Stimulated activated CD8-positive, alpha-beta memory T cell treated with anti-CD3 and anti-CD28 coated beads, Interleukin-15, amount 100 ng/mL, for 1 hour (primary cell): ENCODE results near the gene FILIP1.
A peak's percentile ranks its signal among the peaks of the same experiment; 100 is the strongest.

Experiments used
- DNase-seq: peaks from one replicate; pipeline ENCODE4 v3.0.0-alpha.2; 2020; ENCODE audit warnings: low read depth

The FILIP1 gene

DNA sequence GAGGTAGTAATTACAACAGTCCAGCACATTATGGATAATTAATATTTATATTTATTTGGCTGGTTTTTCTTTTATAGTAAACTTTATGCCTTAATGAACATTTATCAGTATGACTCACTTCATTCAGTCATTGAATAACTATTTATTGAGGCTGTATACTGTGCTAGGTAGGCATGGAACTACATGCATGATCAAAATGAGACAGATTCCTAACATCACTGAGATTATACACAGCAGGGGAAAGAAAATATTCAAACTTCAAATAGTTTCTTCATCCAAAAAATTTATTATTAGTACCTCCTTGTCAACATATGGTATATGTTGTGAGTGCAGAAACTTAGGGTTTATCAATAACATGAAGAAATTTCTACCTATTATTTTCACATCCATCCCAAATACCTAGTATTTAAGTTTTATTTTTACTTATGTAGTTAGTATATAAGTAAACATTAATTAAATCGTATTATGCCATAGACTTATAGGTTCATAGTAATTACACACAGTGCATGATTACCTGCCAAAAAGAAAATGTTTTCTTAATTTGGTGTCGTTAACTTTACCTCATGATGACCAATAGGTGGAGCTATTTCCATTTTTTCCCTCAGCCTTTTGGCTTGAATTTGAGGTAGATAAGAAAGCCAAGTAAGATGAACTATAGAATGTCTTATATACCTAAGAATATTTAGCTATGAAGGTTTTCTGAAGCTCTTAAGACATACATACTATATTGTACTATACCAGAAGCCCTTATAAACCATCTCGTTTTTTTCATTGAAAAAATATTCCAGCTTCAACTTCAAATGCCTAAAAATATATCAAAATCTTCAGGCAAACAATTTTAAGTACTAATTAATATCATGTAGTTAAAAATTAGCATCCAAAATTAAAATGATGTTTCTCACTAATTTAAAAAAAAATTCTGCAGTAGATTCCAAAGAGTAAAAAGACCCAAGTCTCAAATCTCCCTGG lies 196.5 kb downstream of the FILIP1 start:
- DNase-seq, result no peak

DNA sequence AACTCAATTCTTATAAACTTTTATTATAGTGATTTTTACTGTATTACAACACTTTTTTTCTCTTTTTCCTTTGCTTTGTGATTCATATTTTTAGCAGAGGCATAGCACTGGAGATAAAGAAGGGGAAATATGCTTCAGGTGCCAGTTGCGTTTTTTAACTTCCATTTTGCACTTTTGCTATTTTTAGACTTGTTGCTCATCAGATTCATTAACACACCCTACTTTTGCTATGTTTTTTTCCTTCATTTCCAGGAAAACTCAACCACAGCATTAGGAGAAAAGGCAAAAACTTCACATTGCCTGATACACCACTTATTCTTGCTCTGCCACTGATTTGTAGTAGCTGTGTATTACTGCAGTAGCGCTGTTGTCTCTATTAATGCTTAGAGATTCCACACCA lies 201.0 kb downstream of the FILIP1 start:
- no peak for DNase-seq

DNA sequence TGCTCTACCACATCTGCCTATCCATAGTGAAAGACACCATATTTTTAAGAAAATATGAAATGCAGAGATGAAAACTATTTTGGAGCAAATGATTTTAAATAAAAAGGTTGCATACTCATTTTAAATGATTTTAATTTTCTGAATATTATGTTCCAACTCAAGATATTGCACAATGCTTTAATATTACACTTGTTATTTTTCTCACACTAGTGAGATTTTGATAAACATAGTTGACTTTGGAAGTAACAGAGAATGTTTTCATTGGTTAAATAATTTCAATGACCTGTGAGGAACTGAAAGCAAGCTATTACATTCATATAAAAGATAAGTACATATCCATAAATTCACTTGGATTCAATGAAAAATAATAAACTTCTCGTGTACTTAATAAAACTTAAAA lies 201.9 kb downstream of the FILIP1 start:
- DNase-seq, result no peak

DNA sequence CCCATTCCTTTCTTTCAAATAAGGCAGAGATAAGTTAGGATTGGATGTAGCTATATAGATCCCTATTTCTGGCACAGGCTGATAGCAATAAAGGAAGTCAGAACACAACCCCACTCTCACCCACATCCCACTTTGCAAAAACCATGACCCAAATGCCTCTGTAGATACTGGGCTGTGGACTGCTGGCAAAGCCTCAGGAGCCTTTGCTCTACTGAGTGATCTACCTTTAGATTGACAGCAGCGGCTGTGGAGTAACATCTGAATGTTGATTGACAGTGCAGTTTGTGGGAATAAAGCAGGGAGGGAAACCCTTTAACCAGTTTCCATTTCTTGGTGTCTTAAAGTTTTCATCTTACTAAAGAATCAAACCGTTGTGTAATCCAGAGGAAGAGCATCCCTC lies 202.3 kb downstream of the FILIP1 start:
- DNase-seq, result no peak

DNA sequence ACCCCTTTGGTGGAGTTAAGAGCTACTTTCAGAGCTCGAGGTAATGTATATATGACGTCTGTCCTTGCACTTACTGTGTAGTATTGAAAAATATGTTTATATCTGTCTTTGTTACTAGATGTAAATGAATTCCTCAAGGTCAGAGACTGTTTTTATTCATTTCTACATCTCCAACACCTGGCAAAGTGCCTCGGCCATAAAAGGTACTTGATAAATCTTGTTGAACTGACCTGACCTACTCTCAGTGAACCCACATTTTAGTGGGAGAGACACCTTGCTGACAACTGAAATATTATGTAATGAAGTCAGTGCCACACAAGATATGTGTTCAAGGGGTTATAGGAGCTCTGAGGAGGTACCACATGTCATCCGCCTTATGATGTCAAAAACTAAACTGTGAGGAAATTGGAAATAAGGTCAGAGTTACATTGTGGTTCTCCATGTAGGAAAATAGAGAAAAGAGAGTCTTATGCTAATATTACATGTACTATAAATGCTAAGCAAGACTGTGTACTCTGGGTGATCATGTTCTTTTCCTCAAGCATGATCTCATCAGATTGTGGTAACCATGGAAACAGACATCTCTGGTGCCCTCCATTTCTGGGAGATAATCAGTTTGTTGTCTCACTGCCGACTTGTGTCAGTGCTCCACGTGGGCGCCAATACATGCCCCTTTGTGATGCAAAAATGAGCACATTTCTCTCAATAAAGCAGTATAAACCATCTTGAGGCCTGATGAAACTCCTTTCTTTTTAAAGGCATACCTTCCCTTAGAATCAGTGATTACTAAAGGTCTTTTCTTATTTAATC lies 203.3 kb downstream of the FILIP1 start:
- no peak for DNase-seq

DNA sequence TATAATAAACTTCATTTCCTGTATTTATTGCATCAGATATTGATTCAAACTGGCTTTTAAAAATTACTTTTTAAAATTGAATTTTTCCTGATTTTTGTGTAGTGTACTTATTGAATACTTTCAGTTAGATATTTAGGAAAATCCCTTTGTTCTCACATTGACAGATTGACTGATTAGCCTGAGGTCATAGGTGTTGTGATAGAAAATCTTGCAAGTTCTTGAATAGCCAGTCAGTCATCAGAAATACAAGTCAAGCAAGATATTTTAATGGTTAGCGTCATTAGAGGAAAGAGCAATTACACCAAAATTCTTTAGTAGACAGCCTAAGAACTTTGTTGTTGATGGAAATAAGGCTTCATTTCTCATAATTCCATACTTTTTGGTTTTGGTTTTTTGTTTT lies 205.6 kb downstream of the FILIP1 start:
- DNase-seq, result no peak

DNA sequence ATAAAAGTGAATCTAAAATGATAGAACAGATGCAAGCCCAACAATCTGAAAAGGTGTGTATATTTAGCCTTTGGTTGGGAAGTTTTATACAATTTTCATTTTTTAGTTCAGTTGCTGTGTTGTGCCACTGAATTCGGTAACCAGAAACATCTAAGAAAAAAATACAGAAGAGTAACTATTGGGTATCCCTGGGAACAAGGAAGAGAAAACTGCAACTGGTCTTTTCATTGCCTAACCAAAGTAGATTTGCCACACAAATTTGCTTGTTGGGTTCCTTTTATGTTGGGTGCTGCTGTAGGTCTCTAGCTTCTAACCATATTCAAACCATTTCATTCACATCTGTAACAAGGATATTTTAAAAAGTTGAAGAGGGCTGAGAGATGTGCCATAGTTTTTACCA lies 206.2 kb downstream of the FILIP1 start:
- DNase-seq, result no peak

DNA sequence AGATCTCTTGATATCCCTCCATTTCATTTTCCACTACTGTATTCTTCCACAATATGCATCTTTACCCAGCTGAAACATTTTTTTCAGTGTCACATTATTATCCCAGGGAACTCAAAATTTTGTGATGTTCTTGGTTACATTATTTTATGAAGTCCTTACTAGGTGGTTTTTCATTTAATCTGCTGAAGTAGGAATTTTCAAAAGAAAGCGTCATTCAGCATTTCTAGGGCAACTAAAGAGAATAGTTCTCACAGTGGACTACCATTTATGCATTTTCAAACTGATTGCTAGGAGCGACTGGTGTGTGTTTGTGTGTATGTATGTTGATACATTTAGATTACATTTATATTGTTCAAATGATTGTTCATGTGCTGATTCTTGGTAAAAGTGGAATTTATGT lies 206.6 kb downstream of the FILIP1 start:
- no peak for DNase-seq

DNA sequence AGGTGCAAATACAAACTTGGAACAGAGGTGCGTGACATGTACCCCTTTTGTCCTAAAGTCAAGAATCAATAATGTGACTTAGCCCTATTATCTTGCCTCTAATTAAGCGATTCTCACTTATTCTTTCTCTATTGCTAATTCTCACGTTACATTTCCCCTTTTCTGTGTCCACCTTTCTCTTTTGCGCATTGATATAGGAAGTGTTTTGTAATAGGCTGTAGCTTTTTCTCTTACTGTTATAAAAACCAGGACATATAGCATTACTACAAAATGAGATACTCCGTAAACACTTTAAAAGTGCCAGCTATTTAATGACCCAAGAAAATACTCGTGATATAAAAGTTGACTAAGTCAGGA lies 208.3 kb downstream of the FILIP1 start:
- DNase-seq, result no peak

DNA sequence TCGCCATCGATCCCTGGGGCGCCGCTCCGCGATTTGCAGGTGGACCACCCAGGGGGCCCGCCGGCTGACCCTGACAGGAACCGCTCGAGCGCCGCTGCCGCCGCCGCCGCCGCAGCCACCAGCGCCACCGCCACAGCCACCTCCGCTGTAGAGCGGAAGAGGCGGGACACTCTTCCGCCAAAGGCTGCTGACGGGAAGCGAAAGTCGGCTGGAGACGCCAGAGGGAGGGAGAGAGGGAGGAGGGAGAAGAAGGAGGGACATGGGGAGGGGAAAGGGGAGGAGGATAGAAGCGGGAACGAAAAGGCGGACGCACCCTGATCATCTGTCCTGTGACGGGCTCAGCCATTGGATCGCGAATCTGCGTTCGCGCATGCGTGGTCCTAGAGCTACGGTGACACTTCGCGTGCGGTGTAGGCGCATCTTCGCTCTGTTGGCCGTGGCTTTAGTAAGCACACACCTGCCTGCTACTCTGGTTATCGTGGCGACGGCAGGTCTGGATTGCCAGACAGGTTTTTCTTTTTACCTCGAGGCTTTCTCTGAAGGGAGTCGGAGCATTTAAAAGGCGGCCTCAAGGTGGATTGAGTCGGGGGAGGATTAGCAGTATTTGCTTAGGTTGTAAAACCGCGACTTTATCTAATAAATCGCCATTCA lies 208.8 kb downstream of the FILIP1 start, which contains the start of gene TMEM30A:
Gene TMEM30A, minus strand, starts transcription at position 161 of the 651 bp plus-strand sequence. Its CDS starts 154 bp downstream, at position 7.
- DNase-seq, result peak; percentile 90

DNA sequence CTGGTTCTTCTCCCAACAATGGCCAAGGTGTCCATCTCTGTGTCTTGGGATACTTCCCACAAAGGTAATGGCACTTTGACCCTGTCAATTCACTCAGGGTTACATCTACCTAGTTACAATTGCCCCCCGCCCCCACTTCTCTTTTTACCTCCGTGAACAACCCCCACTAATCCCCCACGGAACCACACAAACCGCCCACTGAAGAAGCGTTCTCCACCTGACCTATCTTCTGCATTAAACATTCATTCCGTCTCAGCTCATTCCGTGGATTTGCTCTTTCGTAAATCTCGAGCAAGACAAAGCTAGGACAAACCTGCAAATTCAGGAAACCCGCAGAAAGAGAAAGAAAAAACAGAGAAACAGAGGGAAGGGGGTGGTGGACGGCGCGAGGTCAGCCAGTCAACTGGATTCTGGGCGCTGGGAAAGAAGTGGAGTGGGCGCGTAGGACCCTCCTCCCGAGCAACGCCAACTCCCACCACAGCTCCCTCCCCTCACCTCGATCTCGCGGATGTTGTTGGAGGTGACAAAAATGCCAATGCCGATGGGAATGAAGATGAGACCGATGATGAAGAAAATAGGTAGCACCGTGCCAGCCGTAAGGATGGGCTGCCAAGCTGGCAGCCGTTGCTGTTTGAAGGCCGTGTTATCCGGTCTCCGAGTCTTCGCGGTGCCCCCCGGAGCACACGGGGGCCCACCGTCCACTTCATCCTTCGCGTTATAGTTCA lies 209.5 kb downstream of the FILIP1 start:
- no peak for DNase-seq

DNA sequence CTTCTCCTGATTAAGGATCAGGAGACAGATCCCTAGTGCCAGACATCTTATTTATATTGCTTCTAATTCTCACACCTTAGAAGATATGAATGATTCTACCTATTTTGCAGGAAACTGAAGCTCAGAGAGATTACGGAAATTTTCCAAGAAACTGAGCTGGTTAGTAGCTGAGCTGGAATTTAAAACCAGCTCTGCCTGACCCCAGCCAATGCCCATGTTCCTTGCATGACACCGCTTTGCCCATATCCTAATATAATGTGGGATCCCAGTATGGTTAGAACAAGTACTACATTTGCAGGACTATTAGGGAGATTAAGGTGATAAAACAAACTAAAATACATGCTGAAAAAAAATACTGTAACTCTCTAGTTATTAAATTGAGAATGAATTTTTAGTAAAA lies 210.9 kb downstream of the FILIP1 start:
- DNase-seq, result no peak

DNA sequence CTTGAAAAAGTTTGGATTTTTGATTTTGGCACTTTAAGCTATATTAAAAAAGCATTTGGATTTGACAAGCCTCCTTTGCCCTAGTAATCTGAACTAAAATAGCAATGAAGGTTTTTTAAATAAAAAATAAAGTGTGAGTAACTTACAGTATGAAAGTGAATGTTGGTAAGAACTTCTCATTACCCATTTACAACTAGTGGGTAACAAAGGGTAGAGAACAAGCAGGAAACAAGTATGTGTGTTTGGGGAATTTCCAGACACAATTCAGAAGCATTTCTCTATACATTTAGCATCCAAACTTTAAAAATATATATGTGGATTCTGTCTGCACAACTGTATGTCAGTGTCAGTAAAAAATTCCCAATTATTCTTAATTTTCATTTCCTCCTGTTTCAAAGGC lies 211.9 kb downstream of the FILIP1 start:
- DNase-seq, result no peak

DNA sequence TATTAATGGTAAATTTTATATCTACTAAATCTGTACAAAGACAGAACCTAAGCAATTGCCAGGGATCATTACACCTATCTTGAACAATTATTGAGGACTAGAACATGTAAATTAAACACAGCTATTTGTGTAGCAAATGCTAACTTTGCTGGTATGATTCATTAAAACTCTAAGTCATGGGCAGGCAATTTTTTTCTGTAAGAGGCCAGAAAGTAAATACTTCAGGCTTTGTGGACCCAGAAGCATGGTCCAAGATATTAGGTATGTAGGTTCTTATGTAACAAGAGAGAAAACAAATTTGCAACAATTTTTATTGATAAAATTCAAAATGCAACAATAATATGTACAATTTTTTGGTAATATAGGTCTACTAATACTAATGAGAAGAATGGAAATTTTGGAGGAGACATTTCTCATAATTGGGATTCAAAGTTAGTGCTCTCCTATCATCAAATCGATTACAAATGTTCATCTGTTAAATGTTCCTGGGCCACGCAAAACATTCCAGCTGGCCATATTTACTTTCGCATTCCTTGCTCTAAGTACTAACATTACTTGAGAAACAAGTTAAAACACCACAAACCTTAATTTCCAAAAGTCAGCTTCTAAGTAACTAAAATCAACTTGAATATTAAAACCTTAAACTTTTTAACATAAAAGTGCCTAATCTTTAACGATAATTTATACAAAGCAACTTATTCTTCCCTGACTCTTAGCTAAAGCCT lies 213.3 kb downstream of the FILIP1 start:
- DNase-seq, result no peak

DNA sequence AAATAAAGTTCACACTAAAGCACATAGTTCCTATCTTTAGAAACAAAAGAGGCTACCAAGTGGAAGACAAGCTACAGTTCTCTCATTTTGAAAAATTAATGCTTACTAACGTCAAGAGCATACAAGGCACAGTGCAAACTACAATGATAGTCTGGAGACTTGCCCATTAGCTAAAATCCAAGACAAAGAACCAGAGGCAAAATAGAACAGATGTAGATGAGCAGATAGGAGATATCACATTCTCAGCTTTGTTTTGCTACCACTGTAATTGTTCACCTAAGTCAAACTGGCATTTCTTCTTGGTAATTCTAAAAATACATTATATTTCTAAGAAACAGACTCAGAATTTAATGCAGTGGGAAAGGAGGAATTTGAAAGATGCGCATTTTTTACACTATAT lies 214.2 kb downstream of the FILIP1 start:
- no peak for DNase-seq

DNA sequence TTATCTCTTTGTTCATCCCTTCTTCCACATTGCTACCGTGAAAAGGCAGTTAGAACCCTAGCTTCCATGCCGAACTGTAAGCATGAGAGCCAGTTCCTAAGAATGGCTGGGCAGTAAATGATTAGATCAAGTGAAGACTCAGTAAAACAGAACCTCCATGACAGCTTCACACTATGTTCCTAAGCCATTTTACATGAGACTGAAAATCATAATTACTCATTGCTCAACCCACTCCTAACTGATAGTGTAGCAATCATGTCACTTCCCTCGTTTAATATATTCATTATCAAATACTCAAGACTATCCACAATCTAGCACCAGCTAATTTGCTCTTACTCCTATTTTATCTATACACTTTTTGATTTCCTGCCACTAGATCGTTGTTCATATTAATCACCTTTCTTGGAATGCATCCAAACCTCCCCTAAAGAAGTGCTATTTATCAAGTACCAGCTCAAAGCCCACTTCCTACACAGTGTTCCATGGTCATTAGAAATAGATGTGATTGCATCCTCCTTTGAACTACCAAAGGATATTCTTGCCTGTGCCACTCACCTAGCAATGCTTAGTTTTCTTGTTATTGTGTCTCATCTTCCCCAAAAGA lies 215.0 kb downstream of the FILIP1 start:
- no peak for DNase-seq

DNA sequence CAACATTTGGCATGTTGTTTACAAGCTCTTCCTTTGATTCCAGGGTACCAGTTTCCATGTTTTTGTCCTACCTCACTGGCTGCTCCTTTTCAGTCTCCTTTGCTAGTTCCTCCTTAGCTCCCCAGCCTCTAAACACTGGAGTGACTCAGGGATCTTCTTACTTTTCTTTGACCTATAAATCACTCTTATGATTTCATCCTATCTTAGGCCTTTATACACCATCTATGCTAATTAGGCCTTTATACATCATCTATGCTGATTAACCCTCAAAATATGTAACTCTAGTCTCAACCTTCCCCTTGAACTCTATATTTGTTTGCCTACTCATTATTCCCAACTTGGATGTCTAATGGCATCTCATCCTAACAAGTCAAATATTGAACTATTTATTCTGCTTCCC lies 218.5 kb downstream of the FILIP1 start:
- no peak for DNase-seq

DNA sequence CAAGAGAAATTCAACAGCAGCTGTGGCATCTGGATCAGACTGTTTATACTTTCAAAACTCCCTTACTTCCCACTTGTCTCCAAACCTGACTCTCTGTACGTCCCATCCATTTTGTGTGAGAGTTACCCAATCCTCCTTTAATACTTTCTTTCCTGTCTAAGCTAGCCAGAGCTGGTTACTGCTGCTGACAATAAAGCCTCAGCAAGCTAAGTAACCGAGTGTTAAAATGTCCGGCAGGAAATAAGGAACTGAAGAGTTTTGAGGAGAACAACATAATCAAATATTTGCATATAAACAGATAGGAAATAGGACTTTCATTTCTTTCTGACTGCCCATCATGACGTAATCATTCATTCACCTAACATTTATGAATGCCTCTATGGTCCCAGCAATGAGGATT lies 220.6 kb downstream of the FILIP1 start:
- DNase-seq, result no peak

DNA sequence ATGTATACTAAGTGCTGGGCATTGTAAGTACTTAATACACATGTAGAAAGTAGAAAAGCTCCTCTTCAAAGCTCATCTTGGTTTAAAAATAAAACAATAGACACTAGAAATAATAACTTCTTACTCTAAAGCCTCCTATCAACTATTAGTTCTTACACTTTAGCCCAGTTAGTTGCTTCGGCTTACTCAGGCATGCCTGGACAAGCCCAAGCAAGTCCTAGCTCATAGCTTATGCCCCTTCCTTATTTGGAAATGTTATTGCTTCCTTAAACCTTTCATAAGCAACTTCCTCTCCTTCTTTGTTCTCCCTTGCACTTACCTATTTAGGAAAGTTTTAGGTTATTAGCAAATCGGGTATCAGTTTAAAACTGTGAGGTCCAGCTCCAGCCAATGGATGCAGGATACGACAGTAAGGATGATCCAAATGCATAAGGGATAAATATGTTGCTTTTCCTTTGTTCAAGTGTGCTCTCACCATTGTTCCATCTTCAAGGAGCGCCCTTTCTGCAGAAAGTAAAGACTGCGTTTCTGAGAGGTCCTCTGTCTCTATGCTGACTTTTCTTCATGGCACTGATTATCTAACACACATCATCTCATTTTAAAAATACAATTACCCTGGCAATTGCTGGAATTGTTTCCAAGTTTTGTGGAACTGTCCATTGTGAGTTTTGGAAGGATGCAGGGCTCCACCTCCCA lies 221.3 kb downstream of the FILIP1 start:
- DNase-seq, result no peak

DNA sequence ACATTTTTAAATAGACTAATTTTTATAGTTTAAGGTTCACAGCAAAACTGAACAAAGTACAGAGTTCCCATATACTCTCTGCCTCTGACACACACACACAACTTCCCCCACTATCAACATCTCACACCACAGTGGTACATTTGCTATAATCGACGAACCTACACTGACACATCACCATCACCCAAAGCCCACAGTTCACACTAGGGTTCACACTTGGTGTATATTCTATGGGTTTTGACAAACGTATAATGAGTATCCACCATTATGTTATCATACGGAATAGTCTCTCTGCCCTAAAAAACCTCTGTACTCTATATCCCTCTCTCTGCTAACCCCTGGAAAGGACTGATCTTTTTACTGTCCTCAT lies 224.6 kb downstream of the FILIP1 start:
- no peak for DNase-seq
